WERI-Rb-1 (cell line): ENCODE results near the gene PAK5.

Source experiments
- DNase-seq: peaks from one replicate; pipeline ENCODE4 v3.0.0-alpha.2; 2020
- H3K27ac ChIP-seq: fragments of 250-450 bp; sonication (Bioruptor Pico); 2 replicates; pipeline ENCODE4 v1.5.1; 2020; ENCODE audit warnings: mild to moderate bottlenecking, moderate library complexity
- H3K27me3 ChIP-seq: fragments of 250-450 bp; sonication (Bioruptor Pico); 2 replicates; pipeline ENCODE4 v1.5.1; 2021; ENCODE audit warnings: mild to moderate bottlenecking, low read depth, moderate library complexity; ENCODE audit not compliant: insufficient read depth, severe bottlenecking
- H3K36me3 ChIP-seq: fragments of 250-450 bp; sonication (Bioruptor Pico); 2 replicates; pipeline ENCODE4 v1.5.1; 2020; ENCODE audit warnings: mild to moderate bottlenecking, moderate library complexity
- H3K4me3 ChIP-seq: 2 replicates; pipeline ENCODE4 v1.5.1; 2011; ENCODE audit warnings: low read depth, mild to moderate bottlenecking, control low read depth, low read length
- H3K9me3 ChIP-seq: fragments of 250-450 bp; sonication (Bioruptor Pico); 2 replicates; pipeline ENCODE4 v1.5.1; 2021; ENCODE audit warnings: mild to moderate bottlenecking, moderate library complexity; ENCODE audit not compliant: severe bottlenecking
- CTCF ChIP-seq: IDR thresholded peaks from 2 replicates; pipeline ENCODE4 v1.5.1; 2011; ENCODE audit warnings: low read depth, mild to moderate bottlenecking, control low read depth, inconsistent platforms, low read length

The PAK5 gene

DNA sequence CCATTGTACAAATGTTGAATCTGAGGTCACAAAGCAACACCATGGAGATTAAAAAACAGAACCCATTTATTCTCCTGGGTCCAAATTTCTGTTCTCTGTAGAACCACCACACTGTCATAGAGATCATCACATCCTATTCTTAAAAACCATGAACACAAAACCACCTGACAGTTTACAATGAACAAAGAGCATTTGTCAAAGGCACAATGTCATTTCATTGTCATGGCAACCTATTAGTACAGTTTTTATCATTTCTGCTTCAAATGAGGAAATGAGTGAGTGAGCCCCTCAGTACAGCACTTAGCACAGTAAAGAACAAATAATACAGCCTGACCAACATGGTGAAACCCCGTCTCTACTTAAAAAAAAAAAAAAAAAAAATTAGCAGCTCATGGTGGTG, 347.6 kb downstream of the PAK5 start:
- Histone ChIP-seq H3K4me3 (no peak overlapping the region), H3K9me3 (no peaks in the 10 kb centered on the region), H3K36me3 (no peaks in the 10 kb centered on the region), H3K27me3 (no peaks in the 10 kb centered on the region), H3K27ac (no peak overlapping the region)
- no peak for DNase-seq
- no peak for TF ChIP-seq CTCF

DNA sequence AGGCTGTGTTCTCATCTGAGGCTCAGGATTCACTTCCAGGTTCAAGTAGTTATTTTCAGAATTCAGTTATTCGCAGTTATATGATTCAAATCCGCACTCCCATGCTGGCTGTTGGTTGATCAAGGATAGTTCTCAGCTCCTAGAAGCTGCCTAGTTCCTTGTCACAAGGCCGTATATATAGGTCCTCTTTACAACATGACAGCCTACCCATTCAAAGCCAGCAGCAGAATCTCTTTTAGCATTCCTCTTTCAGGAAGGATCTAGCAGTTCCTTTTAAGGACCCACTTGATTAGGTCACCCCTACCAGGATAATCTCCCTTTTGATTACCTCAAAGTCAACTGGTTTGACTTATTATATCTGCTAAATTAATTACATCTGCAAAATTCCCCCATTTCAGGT, 348.2 kb downstream of the PAK5 start:
- no peaks in the 10 kb centered on the region for H3K36me3 ChIP-seq
- DNase-seq, result no peak
- H3K27me3 ChIP-seq, result no peaks in the 10 kb centered on the region
- TF ChIP-seq CTCF, result no peak
- no peak overlapping the region for H3K4me3 ChIP-seq
- H3K9me3 ChIP-seq, result no peaks in the 10 kb centered on the region
- no peak overlapping the region for H3K27ac ChIP-seq

GRCh38 chr20:9490161-9490560, 348.7 kb downstream of the PAK5 start:
- Histone ChIP-seq H3K27me3 (no peaks in the 10 kb centered on the region), H3K9me3 (no peaks in the 10 kb centered on the region), H3K27ac (no peak overlapping the region), H3K4me3 (no peak overlapping the region), H3K36me3 (no peaks in the 10 kb centered on the region)
- no peak for DNase-seq
- TF ChIP-seq CTCF, result no peak

DNA sequence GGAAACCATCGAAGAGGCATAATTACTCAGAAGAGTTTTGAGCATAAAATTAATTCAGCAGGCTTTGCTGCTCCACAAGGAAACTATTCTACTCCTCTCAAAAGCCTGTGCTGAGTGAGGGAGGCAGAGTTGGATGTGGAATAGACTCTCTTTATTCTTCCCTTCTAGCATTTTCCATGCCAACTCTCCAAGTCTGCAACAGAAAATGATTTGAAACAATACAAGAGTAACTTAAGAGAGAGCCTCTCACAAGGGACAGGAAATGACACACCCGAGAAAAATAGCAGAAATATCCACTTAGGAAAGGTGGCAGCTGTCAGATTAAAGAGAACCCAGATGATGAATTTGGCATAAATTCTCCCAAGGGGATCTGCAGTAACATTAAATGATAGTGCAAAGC, 350.8 kb downstream of the PAK5 start:
- H3K4me3 ChIP-seq, result no peak overlapping the region
- H3K27ac ChIP-seq, result no peak overlapping the region
- TF ChIP-seq CTCF, result no peak
- DNase-seq, result no peak
- no peaks in the 10 kb centered on the region for H3K36me3 ChIP-seq
- H3K9me3 ChIP-seq, result no peaks in the 10 kb centered on the region
- H3K27me3 ChIP-seq, result no peaks in the 10 kb centered on the region
